HepG2 (cell line): Measurements from ENCODE around the gene SEC14L1. TPM values are rescaled to one million over a fixed set of nuclear protein-coding genes. Genes with fewer than 3 reads are reported as not detected.

Experiments used
- GATAD1 ChIP-seq: IDR thresholded peaks from 2 replicates; pipeline ENCODE4 v1.6.1; 2016; ENCODE audit warnings: missing genetic modification reagents, missing compliant biosample characterization
- ISX ChIP-seq: sonication (generic); formaldehyde crosslinking; conservative IDR thresholded peaks from 2 replicates; pipeline ENCODE4 v1.5.0; 2020; ENCODE audit warnings: missing genetic modification reagents
- MTERF4 ChIP-seq: sonication (generic); formaldehyde crosslinking; IDR thresholded peaks from 2 replicates; pipeline ENCODE4 v1.8.0; 2023; ENCODE audit warnings: mild to moderate bottlenecking, missing genetic modification reagents
- PBX2 ChIP-seq: IDR thresholded peaks from 2 replicates; pipeline ENCODE4 v1.6.1; 2016; ENCODE audit warnings: control low read depth
- SETDB1 ChIP-seq: sonication (generic); formaldehyde crosslinking; IDR thresholded peaks from 2 replicates; pipeline ENCODE4 v1.5.1; 2020; ENCODE audit warnings: missing genetic modification reagents, mild to moderate bottlenecking, borderline replicate concordance
- TERF1 ChIP-seq: sonication (generic); formaldehyde crosslinking; IDR thresholded peaks from 2 replicates; pipeline ENCODE4 v1.8.0; 2022; ENCODE audit warnings: mild to moderate bottlenecking, missing genetic modification reagents, moderate library complexity
- THAP8 ChIP-seq: sonication (generic); formaldehyde crosslinking; IDR thresholded peaks from 2 replicates; pipeline ENCODE4 v1.5.1; 2020; ENCODE audit warnings: missing genetic modification reagents, mild to moderate bottlenecking, borderline replicate concordance
- THAP9 ChIP-seq: sonication (generic); formaldehyde crosslinking; IDR thresholded peaks from 2 replicates; pipeline ENCODE4; 2020; ENCODE audit warnings: missing genetic modification reagents, mild to moderate bottlenecking, borderline replicate concordance
- U2AF1 ChIP-seq: fragments of 200-400 bp; formaldehyde crosslinking; optimal IDR thresholded peaks from 2 replicates; pipeline ENCODE3; 2017; ENCODE audit warnings: mild to moderate bottlenecking, low read depth, low read length
- XBP1 ChIP-seq: sonication (generic); formaldehyde crosslinking; IDR thresholded peaks from 2 replicates; pipeline ENCODE4 v1.5.0; 2020; ENCODE audit warnings: missing genetic modification reagents
- ZMAT3 ChIP-seq: sonication (generic); formaldehyde crosslinking; conservative IDR thresholded peaks from 2 replicates; pipeline ENCODE4 v1.7.0; 2021; ENCODE audit warnings: missing genetic modification reagents
- ZNF160 ChIP-seq: sonication (generic); formaldehyde crosslinking; IDR thresholded peaks from 2 replicates; pipeline ENCODE4 v1.8.0; 2022; ENCODE audit warnings: mild to moderate bottlenecking, inconsistent platforms, missing genetic modification reagents
- ZNF335 ChIP-seq: sonication (generic); formaldehyde crosslinking; IDR thresholded peaks from 2 replicates; pipeline ENCODE4 v1.4.0; 2020; ENCODE audit warnings: missing genetic modification reagents
- ZNF414 ChIP-seq: sonication (generic); formaldehyde crosslinking; IDR thresholded peaks from 2 replicates; pipeline ENCODE4 v1.5.0; 2020; ENCODE audit warnings: missing genetic modification reagents
- ZNF484 ChIP-seq: sonication (generic); formaldehyde crosslinking; IDR thresholded peaks from 2 replicates; pipeline ENCODE4 v1.5.1; 2020; ENCODE audit warnings: mild to moderate bottlenecking, low read depth, missing genetic modification reagents, borderline replicate concordance
- ZNF569 ChIP-seq: sonication (generic); formaldehyde crosslinking; IDR thresholded peaks from 2 replicates; pipeline ENCODE4 v1.5.0; 2020; ENCODE audit warnings: mild to moderate bottlenecking, missing genetic modification reagents, moderate library complexity, borderline replicate concordance
- ZNF607 ChIP-seq: sonication (generic); formaldehyde crosslinking; IDR thresholded peaks from 2 replicates; pipeline ENCODE4 v1.5.1; 2020; ENCODE audit warnings: missing genetic modification reagents, mild to moderate bottlenecking, borderline replicate concordance
- ZNF784 ChIP-seq: sonication (generic); formaldehyde crosslinking; IDR thresholded peaks from 2 replicates; pipeline ENCODE4 v1.5.1; 2020; ENCODE audit warnings: missing genetic modification reagents, mild to moderate bottlenecking, borderline replicate concordance
- ZSCAN25 ChIP-seq: sonication (generic); formaldehyde crosslinking; IDR thresholded peaks from 2 replicates; pipeline ENCODE4 v1.8.0; 2022; ENCODE audit warnings: mild to moderate bottlenecking, missing genetic modification reagents
- polyA plus RNA-seq, 8 experiments: library from polyadenylated mRNA; depleted of rRNA in 3 of 8; stranded (reverse) in 7 of 8; unstranded in 1 of 8; fragments of >200 nt; fragmentation: Illumina TruSeq in 4 of 8; extraction: Trizol in 4 of 8; gene quantifications; 2 replicates each; pipeline versions ENCODE4 v1.2.1 to v1.2.3, GENCODE V29; 2011 to 2016; ENCODE audit warnings: low read depth in 4 of 8, missing spikeins in 1 of 8, mixed read lengths in 1 of 8; ENCODE audit not compliant: insufficient read depth in 1 of 8
- total RNA-seq, 5 experiments: library from RNA; depleted of rRNA; stranded (reverse); fragments of >200 nt; fragmentation: Illumina TruSeq; extraction: Trizol; gene quantifications; 2 replicates each; pipeline ENCODE4 v1.2.3, GENCODE V29; 2016; ENCODE audit warnings: low read depth in 1 of 5

The SEC14L1 gene
- total and polyA plus RNA-seq, 2 of the 13 experiments (the other 11 are each of a cell fraction or from before 2014, with no cell fraction given), result 26.3 to 43.9 TPM

- TF ChIP-seq PBX2 (CRISPR knock-in tag) (no peak), THAP8 (CRISPR knock-in tag) (no peak), GATAD1 (CRISPR knock-in tag) (no peak), ISX (CRISPR knock-in tag) (no peak), TERF1 (CRISPR knock-in tag) (peak; percentile 15; the same call in 1 of the 2 replicates), ZNF607 (CRISPR knock-in tag) (no peak), ZNF414 (CRISPR knock-in tag) (0 out of 2 replicates have a peak, but pooled peaks have one; percentile 11), ZMAT3 (CRISPR knock-in tag) (0 out of 2 replicates have a peak, but pooled peaks have one; percentile 24), THAP9 (CRISPR knock-in tag) (0 out of 2 replicates have a peak, but pooled peaks have one; percentile 12), ZNF335 (CRISPR knock-in tag) (no peak), ZSCAN25 (peak; percentile 77), SETDB1 (no peak), XBP1 (CRISPR knock-in tag) (no peak; the same call in 1 of the 2 replicates), ZNF569 (CRISPR knock-in tag) (no peak), ZNF484 (no peak), MTERF4 (CRISPR knock-in tag) (no peak), ZNF160 (CRISPR knock-in tag) (no peak; the same call in 1 of the 2 replicates), U2AF1 (no peak), ZNF784 (CRISPR knock-in tag) (no peak)
Observed at GRCh38 chr17:77140878-77141767, at the start of gene SEC14L1 (continued).
